Measurements from ENCODE around the gene KIF5C.

The KIF5C gene

GRCh38 chr2:148900350-148900837 is 25.4 kb downstream of the KIF5C start:
- H3K14ac ChIP-seq (ENCODE audit: low read length in 2 of 2) = no peak overlapping the region
- no peak overlapping the region for H2BK12ac ChIP-seq (ENCODE audit: low read length in 2 of 2)
- peaks cover 0 to 19% of the 10 kb centered on the region in 2 experiments for H3K27me3 ChIP-seq (ENCODE audit: control insufficient read depth in 1 of 2, insufficient read depth in 1 of 2, low read length in 2 of 2)
- DNase-seq = no peak
- no CpG with 5 or more reads among the region's 2 CpGs for WGBS
- no peak overlapping the region for H3K18ac ChIP-seq (ENCODE audit: low read depth in 1 of 2, low read length in 2 of 2)
- H3K4me3 ChIP-seq (ENCODE audit: insufficient read depth in 1 of 2, low read depth in 1 of 2, low read length in 2 of 2) = no peak overlapping the region
- H2BK15ac ChIP-seq (ENCODE audit: low read depth, poor library complexity, severe bottlenecking) = no peak overlapping the region
- H3K27ac ChIP-seq (ENCODE audit: low read length, poor library complexity, severe bottlenecking) = no peak overlapping the region
- H2AK5ac ChIP-seq (ENCODE audit: low read length, severe bottlenecking) = no peak overlapping the region
- no peaks in the 10 kb centered on the region for H3K4me1 ChIP-seq (ENCODE audit: control insufficient read depth, insufficient read depth, low read depth, low read length)
- H3K9me3 ChIP-seq (ENCODE audit: control insufficient read depth, low read length) = no peaks in the 10 kb centered on the region
- H3K9ac ChIP-seq (ENCODE audit: low read length) = no peak overlapping the region
- H3K36me3 ChIP-seq (ENCODE audit: control insufficient read depth in 1 of 2, insufficient read depth in 2 of 2, low read depth in 1 of 2, low read length in 2 of 2) = no peaks in the 10 kb centered on the region
- H4K91ac ChIP-seq (ENCODE audit: low read length) = no peak overlapping the region
- no peak overlapping the region for H2AFZ ChIP-seq (ENCODE audit: low read depth, low read length)
- no peak overlapping the region for H3K4ac ChIP-seq (ENCODE audit: low read depth in 1 of 2, low read length in 2 of 2)
- no peaks in the 10 kb centered on the region for H3K79me1 ChIP-seq (replicated peaks; ENCODE audit: low read length, poor library complexity, severe bottlenecking)
- H2BK5ac ChIP-seq (ENCODE audit: low read depth, low read length, poor library complexity, severe bottlenecking) = no peak overlapping the region
- no peak overlapping the region for H4K8ac ChIP-seq (ENCODE audit: low read length)
- H2BK120ac ChIP-seq (ENCODE audit: low read depth, low read length) = no peak overlapping the region
- no peak overlapping the region for H3K23ac ChIP-seq (ENCODE audit: low read length in 2 of 2)
- H3K4me2 ChIP-seq (ENCODE audit: low read length, poor library complexity, severe bottlenecking) = no peak overlapping the region

DNA sequence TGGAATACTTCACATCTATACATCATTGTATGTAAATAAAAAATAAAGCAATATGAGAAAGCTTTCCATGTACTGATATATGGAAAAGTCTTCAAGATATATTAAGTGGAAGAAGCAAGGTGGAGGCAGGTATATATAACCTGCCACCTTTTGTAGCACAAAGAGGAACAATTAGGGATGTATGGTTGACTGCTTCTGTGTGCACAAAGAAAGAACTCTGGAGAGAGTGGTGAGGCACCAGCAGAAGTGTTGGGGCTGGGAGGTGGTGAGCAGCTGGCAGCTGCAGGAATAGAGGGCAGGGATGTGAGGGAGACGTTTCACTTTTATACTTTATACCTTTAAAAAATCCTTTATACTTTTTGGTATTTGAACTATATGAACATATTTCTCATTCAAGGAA is 26.1 kb downstream of the KIF5C start:
- WGBS = no CpG with 5 or more reads among the region's 1 CpG

GRCh38 chr2:148902798-148903197 is 27.8 kb downstream of the KIF5C start:
- Histone ChIP-seq H2AFZ (ENCODE audit: low read depth, low read length) (no peak overlapping the region), H3K4me1 (ENCODE audit: control insufficient read depth, insufficient read depth, low read depth, low read length) (no peaks in the 10 kb centered on the region), H3K79me1 (replicated peaks; ENCODE audit: low read length, poor library complexity, severe bottlenecking) (no peaks in the 10 kb centered on the region), H3K4me2 (ENCODE audit: low read length, poor library complexity, severe bottlenecking) (no peak overlapping the region), H3K23ac (ENCODE audit: low read length in 2 of 2) (no peak overlapping the region), H3K4ac (ENCODE audit: low read depth in 1 of 2, low read length in 2 of 2) (no peak overlapping the region), H2BK5ac (ENCODE audit: low read depth, low read length, poor library complexity, severe bottlenecking) (no peak overlapping the region), H3K4me3 (ENCODE audit: insufficient read depth in 1 of 2, low read depth in 1 of 2, low read length in 2 of 2) (no peak overlapping the region), H3K18ac (ENCODE audit: low read depth in 1 of 2, low read length in 2 of 2) (no peak overlapping the region), H2AK5ac (ENCODE audit: low read length, severe bottlenecking) (no peak overlapping the region), H3K14ac (ENCODE audit: low read length in 2 of 2) (no peak overlapping the region), H3K36me3 (ENCODE audit: control insufficient read depth in 1 of 2, insufficient read depth in 2 of 2, low read depth in 1 of 2, low read length in 2 of 2) (no peaks in the 10 kb centered on the region), H3K27me3 (ENCODE audit: control insufficient read depth in 1 of 2, insufficient read depth in 1 of 2, low read length in 2 of 2) (peaks cover 0 to 19% of the 10 kb centered on the region in 2 experiments), H3K27ac (ENCODE audit: low read length, poor library complexity, severe bottlenecking) (no peak overlapping the region), H3K9me3 (ENCODE audit: control insufficient read depth, low read length) (no peaks in the 10 kb centered on the region), H4K8ac (ENCODE audit: low read length) (no peak overlapping the region), H4K91ac (ENCODE audit: low read length) (no peak overlapping the region), H2BK12ac (ENCODE audit: low read length in 2 of 2) (no peak overlapping the region), H2BK120ac (ENCODE audit: low read depth, low read length) (no peak overlapping the region), H2BK15ac (ENCODE audit: low read depth, poor library complexity, severe bottlenecking) (no peak overlapping the region), H3K9ac (ENCODE audit: low read length) (no peak overlapping the region)
- WGBS = no CpG with 5 or more reads among the region's 1 CpG
- no peak for DNase-seq

More for the DNA sequence above, 26.1 kb downstream of the KIF5C start:
- H2AK5ac ChIP-seq (ENCODE audit: low read length, severe bottlenecking) = no peak overlapping the region
- H3K18ac ChIP-seq (ENCODE audit: low read depth in 1 of 2, low read length in 2 of 2) = no peak overlapping the region
- H2BK15ac ChIP-seq (ENCODE audit: low read depth, poor library complexity, severe bottlenecking) = no peak overlapping the region
- H3K27me3 ChIP-seq (ENCODE audit: control insufficient read depth in 1 of 2, insufficient read depth in 1 of 2, low read length in 2 of 2) = peaks cover 0 to 19% of the 10 kb centered on the region in 2 experiments
- H2BK12ac ChIP-seq (ENCODE audit: low read length in 2 of 2) = no peak overlapping the region
- no peak overlapping the region for H3K4me3 ChIP-seq (ENCODE audit: insufficient read depth in 1 of 2, low read depth in 1 of 2, low read length in 2 of 2)
- no peak overlapping the region for H3K23ac ChIP-seq (ENCODE audit: low read length in 2 of 2)
- DNase-seq = no peak
- H2AFZ ChIP-seq (ENCODE audit: low read depth, low read length) = no peak overlapping the region
- no peak overlapping the region for H3K4me2 ChIP-seq (ENCODE audit: low read length, poor library complexity, severe bottlenecking)
- no peak overlapping the region for H2BK5ac ChIP-seq (ENCODE audit: low read depth, low read length, poor library complexity, severe bottlenecking)
- no peak overlapping the region for H3K4ac ChIP-seq (ENCODE audit: low read depth in 1 of 2, low read length in 2 of 2)
- H3K79me1 ChIP-seq (replicated peaks; ENCODE audit: low read length, poor library complexity, severe bottlenecking) = no peaks in the 10 kb centered on the region
- H3K27ac ChIP-seq (ENCODE audit: low read length, poor library complexity, severe bottlenecking) = no peak overlapping the region
- no peak overlapping the region for H4K91ac ChIP-seq (ENCODE audit: low read length)
- no peak overlapping the region for H4K8ac ChIP-seq (ENCODE audit: low read length)
- no peaks in the 10 kb centered on the region for H3K4me1 ChIP-seq (ENCODE audit: control insufficient read depth, insufficient read depth, low read depth, low read length)
- H3K9ac ChIP-seq (ENCODE audit: low read length) = no peak overlapping the region
- no peaks in the 10 kb centered on the region for H3K9me3 ChIP-seq (ENCODE audit: control insufficient read depth, low read length)
- H2BK120ac ChIP-seq (ENCODE audit: low read depth, low read length) = no peak overlapping the region
- H3K36me3 ChIP-seq (ENCODE audit: control insufficient read depth in 1 of 2, insufficient read depth in 2 of 2, low read depth in 1 of 2, low read length in 2 of 2) = no peaks in the 10 kb centered on the region
- no peak overlapping the region for H3K14ac ChIP-seq (ENCODE audit: low read length in 2 of 2)

DNA sequence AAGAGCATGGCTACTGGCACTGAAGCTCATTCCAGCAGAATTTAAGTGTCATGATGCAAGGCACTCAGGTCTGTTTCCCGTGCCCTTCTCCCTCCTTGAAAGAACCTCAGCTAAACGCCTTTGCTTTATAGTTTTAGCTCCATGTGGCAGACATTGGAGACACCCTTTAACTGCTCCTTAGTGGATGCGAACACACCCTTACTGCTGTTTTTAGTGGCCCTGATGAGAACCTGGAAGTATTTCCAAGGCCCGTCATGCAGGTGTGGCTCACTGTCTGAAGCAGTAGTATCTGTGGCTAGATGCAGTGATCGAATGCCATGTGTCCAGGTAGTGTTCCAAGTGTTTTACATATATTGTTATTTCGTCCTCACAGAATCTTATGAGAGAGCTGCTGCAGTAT is 28.3 kb downstream of the KIF5C start:
- Histone ChIP-seq H2BK120ac (ENCODE audit: low read depth, low read length) (no peak overlapping the region), H3K14ac (ENCODE audit: low read length in 2 of 2) (no peak overlapping the region), H4K8ac (ENCODE audit: low read length) (no peak overlapping the region), H4K91ac (ENCODE audit: low read length) (no peak overlapping the region), H3K27ac (ENCODE audit: low read length, poor library complexity, severe bottlenecking) (no peak overlapping the region), H3K36me3 (ENCODE audit: control insufficient read depth in 1 of 2, insufficient read depth in 2 of 2, low read depth in 1 of 2, low read length in 2 of 2) (no peaks in the 10 kb centered on the region), H3K79me1 (replicated peaks; ENCODE audit: low read length, poor library complexity, severe bottlenecking) (no peaks in the 10 kb centered on the region), H3K23ac (ENCODE audit: low read length in 2 of 2) (no peak overlapping the region), H3K4me2 (ENCODE audit: low read length, poor library complexity, severe bottlenecking) (no peak overlapping the region), H3K4me3 (ENCODE audit: insufficient read depth in 1 of 2, low read depth in 1 of 2, low read length in 2 of 2) (no peak overlapping the region), H2BK5ac (ENCODE audit: low read depth, low read length, poor library complexity, severe bottlenecking) (no peak overlapping the region), H3K9me3 (ENCODE audit: control insufficient read depth, low read length) (no peaks in the 10 kb centered on the region), H2BK15ac (ENCODE audit: low read depth, poor library complexity, severe bottlenecking) (no peak overlapping the region), H3K4me1 (ENCODE audit: control insufficient read depth, insufficient read depth, low read depth, low read length) (no peaks in the 10 kb centered on the region), H3K18ac (ENCODE audit: low read depth in 1 of 2, low read length in 2 of 2) (no peak overlapping the region), H2AFZ (ENCODE audit: low read depth, low read length) (no peak overlapping the region), H3K27me3 (ENCODE audit: control insufficient read depth in 1 of 2, insufficient read depth in 1 of 2, low read length in 2 of 2) (peaks cover 0 to 19% of the 10 kb centered on the region in 2 experiments), H3K4ac (ENCODE audit: low read depth in 1 of 2, low read length in 2 of 2) (no peak overlapping the region), H2BK12ac (ENCODE audit: low read length in 2 of 2) (no peak overlapping the region), H3K9ac (ENCODE audit: low read length) (no peak overlapping the region), H2AK5ac (ENCODE audit: low read length, severe bottlenecking) (no peak overlapping the region)
- whole genome bisulfite sequencing = 76% methylated on average over 6 of the region's 6 CpGs
- DNase-seq = no peak

Measured in mesenchymal stem cell (in vitro differentiated cells and primary cell).